Skeletal muscle tissue (tissue), 4 donors: Measurements from ENCODE around the gene UVSSA. TPM values are rescaled to one million over a fixed set of nuclear protein-coding genes. Genes with fewer than 3 reads are reported as not detected.

Experiments used
- H3K27ac ChIP-seq: one replicate; pipeline ENCODE4 v1.7.0; 2013; ENCODE audit warnings: mild to moderate bottlenecking, low read depth, low read length, inconsistent platforms
- H3K27me3 ChIP-seq, 3 donors: one replicate each; pipeline ENCODE4 v1.7.0; 2013; ENCODE audit warnings: low read length in 3 of 3; ENCODE audit not compliant: control insufficient read depth in 3 of 3, insufficient read depth in 3 of 3
- H3K36me3 ChIP-seq, 3 donors: one replicate each; pipeline ENCODE4 v1.7.0; 2013; ENCODE audit warnings: low read length in 3 of 3; ENCODE audit not compliant: control insufficient read depth in 3 of 3, insufficient read depth in 3 of 3
- H3K4me1 ChIP-seq, 3 donors: one replicate each; pipeline ENCODE4 v1.7.0; 2013; ENCODE audit warnings: low read length in 3 of 3, mild to moderate bottlenecking in 3 of 3; ENCODE audit not compliant: control insufficient read depth in 3 of 3, insufficient read depth in 3 of 3
- H3K4me3 ChIP-seq, 3 donors: one replicate each; pipeline ENCODE4 v1.7.0; 2013; ENCODE audit warnings: low read length in 3 of 3
- H3K9ac ChIP-seq, 3 donors: one replicate each; pipeline ENCODE4 v1.7.0; 2013; ENCODE audit warnings: low read length in 3 of 3, mild to moderate bottlenecking in 3 of 3, moderate library complexity in 2 of 3, low read depth in 1 of 3
- H3K9me3 ChIP-seq, 3 donors: one replicate each; pipeline ENCODE4 v1.7.0; 2013; ENCODE audit warnings: low read length in 3 of 3; ENCODE audit not compliant: control insufficient read depth in 3 of 3
- total RNA-seq: library from RNA; depleted of rRNA; stranded (reverse); fragments of >200 nt; gene quantifications from one replicate; pipeline ENCODE4 v1.2.3, GENCODE V29; 2014
- donor health status: Osteomylitis.

UVSSA gene
- total RNA-seq, 1 donor from 2014 or later: 2.6 TPM

- Histone ChIP-seq H3K27me3 (no peaks in the 10 kb centered on the region), H3K4me3 (no peak overlapping the region), H3K4me1 (peaks cover 0 to 18% (median 3%) of the 10 kb centered on the region in 3 donors), H3K9me3 (no peaks in the 10 kb centered on the region), H3K9ac (no peak overlapping the region), H3K36me3 (peaks cover 9 to 26% (median 19%) of the 10 kb centered on the region in 3 donors), H3K27ac (no peak overlapping the region)
Measured at GRCh38 chr4:1356181-1356998, 9.4 kb downstream of the UVSSA start.

GRCh38 chr4:1357356-1358248 is 10.6 kb downstream of the UVSSA start:
- H3K4me1 ChIP-seq: peaks cover 0 to 12% (median 3%) of the 10 kb centered on the region in 3 donors
- no peak overlapping the region for H3K27ac ChIP-seq
- H3K27me3 ChIP-seq: no peaks in the 10 kb centered on the region
- H3K9ac ChIP-seq: peak overlapping the region in 1 of 3 donors; percentile 25
- no peaks in the 10 kb centered on the region for H3K9me3 ChIP-seq
- H3K4me3 ChIP-seq: no peak overlapping the region
- H3K36me3 ChIP-seq: peaks cover 10 to 22% (median 13%) of the 10 kb centered on the region in 3 donors

GRCh38 chr4:1358421-1359143 is 11.6 kb downstream of the UVSSA start:
- H3K27ac ChIP-seq: no peak overlapping the region
- no peaks in the 10 kb centered on the region for H3K9me3 ChIP-seq
- peaks cover 10 to 25% (median 15%) of the 10 kb centered on the region in 3 donors for H3K36me3 ChIP-seq

GRCh38 chr4:1359144-1359501 is 12.1 kb downstream of the UVSSA start:
- H3K36me3 ChIP-seq: peaks cover 10 to 25% (median 15%) of the 10 kb centered on the region in 3 donors
- no peaks in the 10 kb centered on the region for H3K27me3 ChIP-seq
- no peak overlapping the region for H3K4me3 ChIP-seq
- H3K9me3 ChIP-seq: no peaks in the 10 kb centered on the region
- H3K9ac ChIP-seq: no peak overlapping the region
- H3K4me1 ChIP-seq: peaks cover 0 to 12% (median 3%) of the 10 kb centered on the region in 3 donors
- no peak overlapping the region for H3K27ac ChIP-seq

More at GRCh38 chr4:1358421-1359143, 11.6 kb downstream of the UVSSA start:
- H3K27me3 ChIP-seq: no peaks in the 10 kb centered on the region
- peaks cover 0 to 12% (median 3%) of the 10 kb centered on the region in 3 donors for H3K4me1 ChIP-seq
- no peak overlapping the region for H3K9ac ChIP-seq
- H3K4me3 ChIP-seq: no peak overlapping the region

- Histone ChIP-seq H3K36me3 (peaks cover 10 to 20% (median 13%) of the 10 kb centered on the region in 3 donors), H3K4me1 (peaks cover 0 to 12% (median 3%) of the 10 kb centered on the region in 3 donors), H3K9ac (no peak overlapping the region)
Measured at GRCh38 chr4:1359976-1360375, 13.0 kb downstream of the UVSSA start.

GRCh38 chr4:1360423-1361283 is 13.6 kb downstream of the UVSSA start:
- Histone ChIP-seq H3K27ac (no peak overlapping the region), H3K36me3 (peaks cover 5 to 16% (median 9%) of the 10 kb centered on the region in 3 donors), H3K27me3 (no peaks in the 10 kb centered on the region), H3K4me3 (no peak overlapping the region), H3K4me1 (peaks cover 0 to 12% (median 3%) of the 10 kb centered on the region in 3 donors), H3K9me3 (no peaks in the 10 kb centered on the region), H3K9ac (no peak overlapping the region)

More at GRCh38 chr4:1359976-1360375, 13.0 kb downstream of the UVSSA start:
- no peaks in the 10 kb centered on the region for H3K9me3 ChIP-seq
- no peaks in the 10 kb centered on the region for H3K27me3 ChIP-seq
- no peak overlapping the region for H3K27ac ChIP-seq
- H3K4me3 ChIP-seq: no peak overlapping the region

- H3K9me3 ChIP-seq: no peaks in the 10 kb centered on the region
- H3K4me1 ChIP-seq: peaks cover 0 to 6% (median under 1%) of the 10 kb centered on the region in 3 donors
- H3K27ac ChIP-seq: no peak overlapping the region
- no peaks in the 10 kb centered on the region for H3K27me3 ChIP-seq
- H3K9ac ChIP-seq: no peak overlapping the region
- no peak overlapping the region for H3K4me3 ChIP-seq
- H3K36me3 ChIP-seq: peaks cover 6 to 14% (median 7%) of the 10 kb centered on the region in 3 donors
Measured at GRCh38 chr4:1361431-1361830, 14.4 kb downstream of the UVSSA start.

GRCh38 chr4:1362046-1362445 is 15.0 kb downstream of the UVSSA start:
- Histone ChIP-seq H3K4me1 (peaks cover 0 to 6% (median 0%) of the 10 kb centered on the region in 3 donors), H3K27me3 (no peaks in the 10 kb centered on the region), H3K9me3 (no peaks in the 10 kb centered on the region), H3K9ac (no peak overlapping the region), H3K36me3 (peaks cover 6 to 17% (median 12%) of the 10 kb centered on the region in 3 donors), H3K27ac (no peak overlapping the region), H3K4me3 (no peak overlapping the region)

GRCh38 chr4:1362521-1362920 is 15.5 kb downstream of the UVSSA start:
- no peak overlapping the region for H3K9ac ChIP-seq
- no peak overlapping the region for H3K4me3 ChIP-seq
- H3K9me3 ChIP-seq: no peaks in the 10 kb centered on the region
- no peak overlapping the region for H3K27ac ChIP-seq
- H3K27me3 ChIP-seq: no peaks in the 10 kb centered on the region
- H3K4me1 ChIP-seq: peaks cover 0 to 3% (median 0%) of the 10 kb centered on the region in 3 donors
- peaks cover 6 to 17% (median 13%) of the 10 kb centered on the region in 3 donors for H3K36me3 ChIP-seq
